ENCODE measurements around the gene MMP28. TPM values are rescaled to one million over a fixed set of nuclear protein-coding genes. Genes with fewer than 3 reads are reported as not detected.

The MMP28 gene
- total RNA-seq, 4 donors from 2014 or later, result 12.4 to 48.0 (median 28.6) TPM

DNA sequence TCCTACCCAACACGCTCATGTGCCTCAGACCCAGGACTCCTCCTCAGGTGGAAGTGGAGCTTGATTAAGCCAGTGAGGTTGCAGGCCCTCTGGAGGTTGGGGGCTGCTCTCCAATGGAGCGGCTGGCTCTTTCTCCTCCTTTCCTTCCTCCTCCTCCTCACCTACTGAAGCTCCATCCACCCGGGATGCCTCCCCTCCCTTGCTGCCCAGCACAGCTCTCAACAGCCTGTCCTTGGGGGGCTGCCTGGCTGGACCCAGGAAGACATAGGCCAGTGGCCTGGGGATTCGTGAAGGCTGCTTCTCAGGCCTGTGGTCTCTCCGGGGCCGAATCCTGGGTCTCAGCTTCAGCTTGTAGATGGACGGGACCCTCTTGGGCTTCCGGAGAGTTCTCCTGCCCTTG is 50.6 kb downstream of the MMP28 start:
- DNase-seq, result no peak
- Histone ChIP-seq H3K27me3 (peaks cover 6% of the 10 kb centered on the region), H3K4me1 (peaks cover under 1 to 10% of the 10 kb centered on the region in 2 donors), H3K36me3 (no peaks in the 10 kb centered on the region), H3K4me3 (replicated peaks in 1 of 3) (no peak overlapping the region), H3K9me3 (no peaks in the 10 kb centered on the region), H3K27ac (no peak overlapping the region)
- intact Hi-C loops (cut with DNase I), result loop anchor here (5.0 kb wide), 1 partner anchor 133 kb away; no protein-coding TSS in a partner anchor
- TF ChIP-seq POLR2A (IDR thresholded peaks at IDR 0.05) (no peak), CTCF (IDR thresholded peaks at IDR 0.05) (no peak)
- 77 to 78% methylated on average over 3 to 8 of the region's 8 CpGs for WGBS, 2 donors

GRCh38 chr17:35743626-35744328 is 51.7 kb downstream of the MMP28 start:
- peaks cover 6% of the 10 kb centered on the region for H3K27me3 ChIP-seq
- no peaks in the 10 kb centered on the region for H3K36me3 ChIP-seq
- peak; percentile 16 to 43 for DNase-seq
- intact Hi-C loops (cut with DNase I), result no loop called here
- H3K4me3 ChIP-seq (replicated peaks in 1 of 3), result no peak overlapping the region
- H3K27ac ChIP-seq, result no peak overlapping the region
- H3K4me1 ChIP-seq, result peaks cover 0 to 9% of the 10 kb centered on the region in 2 donors
- no peaks in the 10 kb centered on the region for H3K9me3 ChIP-seq
- TF ChIP-seq POLR2A (IDR thresholded peaks at IDR 0.05) (no peak), CTCF (IDR thresholded peaks at IDR 0.05) (no peak)
- 39 to 55% methylated on average over 7 of the region's 7 CpGs for WGBS, 2 donors

GRCh38 chr17:35742896-35743477 is 52.5 kb downstream of the MMP28 start:
- no peak overlapping the region for H3K27ac ChIP-seq
- H3K9me3 ChIP-seq, result no peaks in the 10 kb centered on the region
- intact Hi-C loops (cut with DNase I), result no loop called here
- no peaks in the 10 kb centered on the region for H3K36me3 ChIP-seq
- no peak for TF ChIP-seq POLR2A (IDR thresholded peaks at IDR 0.05)
- TF ChIP-seq CTCF (IDR thresholded peaks at IDR 0.05), result no peak
- DNase-seq, result no peak
- H3K4me1 ChIP-seq, result peaks cover 0 to 9% of the 10 kb centered on the region in 2 donors
- no peak overlapping the region for H3K4me3 ChIP-seq (replicated peaks in 1 of 3)
- 68% methylated on average over 7 of the region's 7 CpGs for WGBS, 2 donors
- H3K27me3 ChIP-seq, result peaks cover 6% of the 10 kb centered on the region

DNA sequence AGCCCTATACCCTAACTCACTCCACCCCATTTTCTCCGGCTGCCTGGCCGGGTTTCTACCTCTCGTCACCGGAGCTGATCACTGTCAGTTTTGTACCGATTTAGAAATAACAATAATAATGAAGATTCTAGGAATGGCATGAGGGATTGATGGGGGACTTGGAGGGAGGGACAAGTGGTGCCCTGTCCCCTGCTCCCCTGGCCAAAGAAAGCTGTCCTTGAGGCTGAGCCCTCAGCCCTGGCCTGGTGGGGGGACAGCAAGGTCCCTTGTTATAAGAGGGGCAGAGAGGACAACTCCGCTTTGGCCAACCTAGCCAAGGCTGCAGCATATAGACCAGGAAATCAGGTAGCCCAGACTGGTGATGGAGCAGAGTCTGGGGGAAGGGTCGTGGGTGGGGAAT is 52.9 kb downstream of the MMP28 start:
- Histone ChIP-seq H3K4me1 (peaks cover 0 to 9% of the 10 kb centered on the region in 2 donors), H3K27me3 (peaks cover 6% of the 10 kb centered on the region), H3K9me3 (no peaks in the 10 kb centered on the region), H3K36me3 (no peaks in the 10 kb centered on the region), H3K4me3 (replicated peaks in 1 of 3) (no peak overlapping the region), H3K27ac (no peak overlapping the region)
- no peak for DNase-seq
- TF ChIP-seq POLR2A (IDR thresholded peaks at IDR 0.05), result no peak
- no peak for TF ChIP-seq CTCF (IDR thresholded peaks at IDR 0.05)
- intact Hi-C loops (cut with DNase I), result no loop called here
- 72 to 86% methylated on average over 7 of the region's 7 CpGs for WGBS, 2 donors

Data from thyroid gland (tissue), 4 donors.